Stomach (tissue), 9 donors: ENCODE results near the gene CRTAP. TPM values are rescaled to one million over a fixed set of nuclear protein-coding genes. Genes with fewer than 3 reads are reported as not detected.

ENCODE experiments used
- DNase-seq, 2 donors: peaks; one replicate each; pipeline versions ENCODE4 v3.0.0 to v3.0.0-alpha.2; 2013 to 2019
- H3K27ac ChIP-seq, 5 donors: fragments of 200-600 bp in 4 of 5; sonication (generic) in 4 of 5; one replicate each; pipeline ENCODE4 v1.5.1; 2013 to 2019; ENCODE audit warnings: mild to moderate bottlenecking in 1 of 5, moderate library complexity in 1 of 5
- H3K27me3 ChIP-seq, 3 donors: fragments of 200-600 bp; sonication (generic); one replicate each; pipeline ENCODE4 v1.5.1; 2017 to 2019; ENCODE audit warnings: mixed run types in 1 of 3
- H3K36me3 ChIP-seq, 4 donors: fragments of 200-600 bp; sonication (generic); 1 replicate in 3 of 4; 2 replicates in 1 of 4; pipeline ENCODE4 v1.5.1; 2016 to 2019
- H3K4me1 ChIP-seq, 4 donors: fragments of 200-600 bp; sonication (generic); one replicate each; pipeline ENCODE4 v1.5.1; 2016 to 2019
- H3K4me3 ChIP-seq, 4 donors: fragments of 200-600 bp; sonication (generic) in 3 of 4; one replicate each; pipeline ENCODE4 v1.5.1; 2016 to 2019; ENCODE audit warnings: mild to moderate bottlenecking in 1 of 4
- H3K9me3 ChIP-seq, 4 donors: fragments of 200-600 bp; sonication (generic); one replicate each; pipeline ENCODE4 v1.5.1; 2016 to 2019
- EP300 ChIP-seq: sonication (generic); formaldehyde crosslinking; IDR thresholded peaks from one replicate; pipeline ENCODE4 v1.6.1; 2017; ENCODE audit warnings: antibody characterized with exemption
- POLR2A ChIP-seq, 4 donors: fragments of 450-650 bp; IDR thresholded peaks; one replicate each; pipeline ENCODE4 v1.6.1; 2016; ENCODE audit warnings: antibody characterized with exemption in 4 of 4, control low read depth in 2 of 4, mild to moderate bottlenecking in 1 of 4, moderate library complexity in 1 of 4
- POLR2AphosphoS5 ChIP-seq, 3 donors: sonication (generic); formaldehyde crosslinking; IDR thresholded peaks; one replicate each; pipeline ENCODE4 v1.6.1; 2016; ENCODE audit warnings: antibody characterized with exemption in 3 of 3
- WGBS, 5 donors: extraction: QIAGEN DNeasy Blood & Tissue Kit in 3 of 5; methylation state at CpG; one replicate each; pipeline versions ENCODE4 v1.1.5 to v1.1.7; 2013 to 2018; 5-methylcytosine and 5-hydroxymethylcytosine counted together
- intact Hi-C: fragments of 100-400 bp; cut with DNase I; formaldehyde crosslinking; loops from one replicate; pipeline ENCODE4 v1.15.1; 2023; ENCODE audit warnings: low total_unique reads
- polyA plus RNA-seq, 3 donors: library from polyadenylated mRNA; stranded (reverse); fragments of 200-250 nt; gene quantifications; one replicate each; pipeline ENCODE4 v1.2.3, GENCODE V29; 2013
- total RNA-seq, 5 donors: library from RNA; depleted of rRNA; stranded (reverse); fragments of >200 nt; gene quantifications; one replicate each; pipeline versions ENCODE4 v1.1.0 to v1.2.3, GENCODE V29; 2014 to 2016
- TF ChIP-seq, protein P1 (sequence below), 7 experiments: fragments of 450-650 bp in 4 of 7; fragments of 200-600 bp in 3 of 7; sonication (generic) in 3 of 7; IDR thresholded peaks; one replicate each; pipeline ENCODE4 v1.5.1; 2016 to 2019; ENCODE audit warnings: antibody characterized with exemption in 7 of 7, control low read depth in 2 of 7, mild to moderate bottlenecking in 1 of 7
- donor health status: healthy with polysubstance abuse.
- donor health status: Bipolar disorder and iron deficiency.
- donor health status: healthy.

CRTAP gene
- total and polyA plus RNA-seq, 8 donors = 65.2 to 284 (median 96.5) TPM

DNA sequence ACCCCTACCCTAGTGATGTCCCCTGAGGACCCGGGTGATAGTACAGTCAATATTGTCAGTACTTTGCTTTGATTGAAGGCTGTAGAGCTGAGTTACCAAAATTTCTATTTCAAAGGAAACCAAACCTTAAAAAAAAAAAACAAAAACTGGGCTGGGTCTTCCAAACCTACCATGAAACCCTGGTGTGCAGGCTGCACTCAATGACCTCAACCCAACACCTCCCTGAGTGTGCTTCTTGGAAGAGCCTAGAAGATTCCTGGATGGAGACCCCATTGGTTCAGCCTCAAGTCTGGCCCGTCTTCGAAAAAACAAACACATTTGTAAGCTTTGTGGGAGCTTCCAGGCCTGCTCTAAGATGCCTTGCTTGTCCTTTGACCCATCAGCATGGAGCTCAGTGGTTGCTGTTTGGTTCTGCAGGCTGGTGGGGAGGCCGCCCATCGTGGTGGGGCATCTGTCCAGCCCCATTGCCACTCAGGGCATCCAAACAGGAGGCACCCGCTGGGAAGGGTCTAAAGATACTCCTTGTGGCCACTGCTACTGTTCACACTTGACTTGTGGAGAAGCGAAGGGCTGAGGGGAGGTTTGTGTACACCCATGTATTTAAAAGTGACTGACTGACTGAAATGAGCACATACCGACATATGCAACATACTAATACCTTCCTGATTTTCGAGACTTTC is 32.2 kb downstream of the CRTAP start:
- peaks cover 34 to 48% (median 39%) of the 10 kb centered on the region in 4 donors for H3K36me3 ChIP-seq
- no peak overlapping the region for H3K27ac ChIP-seq
- intact Hi-C loops = no loop called here
- no peak for DNase-seq
- no peaks in the 10 kb centered on the region for H3K9me3 ChIP-seq
- TF ChIP-seq POLR2AphosphoS5 (IDR thresholded peaks at IDR 0.05) (no peak), POLR2A (IDR thresholded peaks at IDR 0.05) (no peak), EP300 (no peak)
- TF ChIP-seq, protein P1, sequence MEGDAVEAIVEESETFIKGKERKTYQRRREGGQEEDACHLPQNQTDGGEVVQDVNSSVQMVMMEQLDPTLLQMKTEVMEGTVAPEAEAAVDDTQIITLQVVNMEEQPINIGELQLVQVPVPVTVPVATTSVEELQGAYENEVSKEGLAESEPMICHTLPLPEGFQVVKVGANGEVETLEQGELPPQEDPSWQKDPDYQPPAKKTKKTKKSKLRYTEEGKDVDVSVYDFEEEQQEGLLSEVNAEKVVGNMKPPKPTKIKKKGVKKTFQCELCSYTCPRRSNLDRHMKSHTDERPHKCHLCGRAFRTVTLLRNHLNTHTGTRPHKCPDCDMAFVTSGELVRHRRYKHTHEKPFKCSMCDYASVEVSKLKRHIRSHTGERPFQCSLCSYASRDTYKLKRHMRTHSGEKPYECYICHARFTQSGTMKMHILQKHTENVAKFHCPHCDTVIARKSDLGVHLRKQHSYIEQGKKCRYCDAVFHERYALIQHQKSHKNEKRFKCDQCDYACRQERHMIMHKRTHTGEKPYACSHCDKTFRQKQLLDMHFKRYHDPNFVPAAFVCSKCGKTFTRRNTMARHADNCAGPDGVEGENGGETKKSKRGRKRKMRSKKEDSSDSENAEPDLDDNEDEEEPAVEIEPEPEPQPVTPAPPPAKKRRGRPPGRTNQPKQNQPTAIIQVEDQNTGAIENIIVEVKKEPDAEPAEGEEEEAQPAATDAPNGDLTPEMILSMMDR (IDR thresholded peaks at IDR 0.05) = no peak
- WGBS, 5 donors = 80 to 87% (median 83%) methylated on average over 7 to 9 of the region's 9 CpGs
- peaks cover 0 to 27% (median 2%) of the 10 kb centered on the region in 4 donors for H3K4me1 ChIP-seq
- no peak overlapping the region for H3K4me3 ChIP-seq
- no peaks in the 10 kb centered on the region for H3K27me3 ChIP-seq

DNA sequence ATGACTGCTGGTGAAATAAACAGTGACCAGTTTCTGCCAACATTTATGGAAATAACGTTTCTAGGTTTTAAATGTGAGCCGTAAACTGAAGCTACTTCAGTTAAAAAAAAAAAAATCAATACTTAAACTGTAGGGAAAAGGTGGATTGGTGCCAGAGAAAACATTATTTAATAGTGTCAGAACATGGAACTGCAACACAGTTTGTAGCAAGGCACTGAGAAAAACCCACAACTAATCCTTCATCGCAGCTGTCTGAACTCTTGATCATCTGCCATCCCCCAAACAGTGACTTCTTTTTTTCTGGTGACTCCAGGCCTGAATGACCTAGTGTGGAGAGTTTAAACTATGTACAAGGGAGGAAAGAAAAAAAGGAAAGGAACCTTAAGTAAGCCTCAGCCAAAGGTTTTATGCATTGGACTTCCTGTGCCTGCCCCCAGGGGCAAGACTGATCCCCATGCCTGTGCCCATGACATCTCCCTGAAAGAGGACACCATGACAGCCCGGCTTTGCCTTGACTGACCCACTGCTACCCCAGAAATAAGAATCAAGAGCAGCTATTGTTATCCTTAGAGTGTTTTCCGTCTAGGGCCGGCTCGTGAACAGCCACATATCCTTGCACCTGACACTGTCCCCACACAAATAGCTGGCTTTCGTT is 33.1 kb downstream of the CRTAP start:
- no peaks in the 10 kb centered on the region for H3K27me3 ChIP-seq
- H3K4me3 ChIP-seq = no peak overlapping the region
- peak in 1 of 2 donors; percentile 53 for DNase-seq
- H3K9me3 ChIP-seq = no peaks in the 10 kb centered on the region
- TF ChIP-seq POLR2A (IDR thresholded peaks at IDR 0.05) = no peak
- TF ChIP-seq, protein P1 (IDR thresholded peaks at IDR 0.05) = no peak
- no peak for TF ChIP-seq POLR2AphosphoS5 (IDR thresholded peaks at IDR 0.05)
- TF ChIP-seq EP300 = no peak
- peaks cover 0 to 27% (median 2%) of the 10 kb centered on the region in 4 donors for H3K4me1 ChIP-seq
- no peak overlapping the region for H3K27ac ChIP-seq
- intact Hi-C loops = no loop called here
- peaks cover 27 to 39% (median 31%) of the 10 kb centered on the region in 4 donors for H3K36me3 ChIP-seq
- WGBS, 5 donors = 57 to 67% (median 62%) methylated on average over 8 of the region's 8 CpGs

DNA sequence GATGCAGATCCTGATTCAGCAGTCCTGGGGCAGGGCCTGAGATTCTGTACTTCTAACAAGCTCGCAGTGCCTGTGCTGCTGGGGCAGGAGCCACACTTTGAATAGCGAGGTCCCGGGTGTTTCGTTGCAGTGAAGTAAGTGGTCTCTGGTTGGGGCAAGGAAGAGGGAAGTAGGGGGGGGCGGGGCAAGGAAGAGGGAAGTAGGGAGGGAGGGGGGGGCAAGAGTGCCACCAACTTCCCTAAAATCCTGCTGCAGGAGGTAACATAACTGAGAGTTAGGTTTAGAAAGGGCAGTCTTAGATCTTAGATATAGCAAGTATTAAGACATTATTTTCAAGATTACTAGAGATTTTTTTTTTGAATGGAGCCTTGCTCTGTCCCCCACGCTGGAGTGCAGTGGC is 35.5 kb downstream of the CRTAP start:
- no peak overlapping the region for H3K27ac ChIP-seq

More for the DNA sequence above, 35.5 kb downstream of the CRTAP start:
- peaks cover 0 to 27% (median 2%) of the 10 kb centered on the region in 4 donors for H3K4me1 ChIP-seq
- TF ChIP-seq, protein P1 (IDR thresholded peaks at IDR 0.05) = no peak
- TF ChIP-seq POLR2AphosphoS5 (IDR thresholded peaks at IDR 0.05) (no peak), EP300 (no peak), POLR2A (IDR thresholded peaks at IDR 0.05) (no peak)
- peaks cover 0 to 3% (median 0%) of the 10 kb centered on the region in 3 donors for H3K27me3 ChIP-seq
- DNase-seq = no peak
- peaks cover 10 to 17% (median 12%) of the 10 kb centered on the region in 4 donors for H3K36me3 ChIP-seq
- 65 to 90% (median 82%) methylated on average over 5 to 6 of the region's 6 CpGs for WGBS, 5 donors
- H3K9me3 ChIP-seq = no peaks in the 10 kb centered on the region
- no peak overlapping the region for H3K4me3 ChIP-seq
- intact Hi-C loops = no loop called here
